Activated CD4-positive, alpha-beta T cell treated with anti-CD3 and anti-CD28 coated beads for 48 hours (primary cell): Measurements from ENCODE around the gene HTRA2.
"Not testable (repeated sequence)": the region's sequence is repeated elsewhere in the genome, so short reads cannot be mapped to it uniquely, and the experiment has no call there.

Source experiments
- DNase-seq: peaks from one replicate; pipeline ENCODE4 v3.0.0-alpha.2; 2020

HTRA2 gene

GRCh38 chr2:74529357-74530238 is at the start of gene HTRA2, which contains the start of gene AUP1:
Gene HTRA2, plus strand, starts transcription at chr2:74529933. Its CDS starts 74 bp downstream, at chr2:74530007.
Gene AUP1, minus strand, starts transcription at chr2:74529706. Its CDS starts 77 bp downstream, at chr2:74529629.
- DNase-seq = peak; percentile 97

- no peak for DNase-seq
Measured at GRCh38 chr2:74481431-74481830, 48.3 kb upstream of the HTRA2 start.

- DNase-seq = peak; percentile 70
Measured at GRCh38 chr2:74481961-74482800, 47.6 kb upstream of the HTRA2 start.

DNA sequence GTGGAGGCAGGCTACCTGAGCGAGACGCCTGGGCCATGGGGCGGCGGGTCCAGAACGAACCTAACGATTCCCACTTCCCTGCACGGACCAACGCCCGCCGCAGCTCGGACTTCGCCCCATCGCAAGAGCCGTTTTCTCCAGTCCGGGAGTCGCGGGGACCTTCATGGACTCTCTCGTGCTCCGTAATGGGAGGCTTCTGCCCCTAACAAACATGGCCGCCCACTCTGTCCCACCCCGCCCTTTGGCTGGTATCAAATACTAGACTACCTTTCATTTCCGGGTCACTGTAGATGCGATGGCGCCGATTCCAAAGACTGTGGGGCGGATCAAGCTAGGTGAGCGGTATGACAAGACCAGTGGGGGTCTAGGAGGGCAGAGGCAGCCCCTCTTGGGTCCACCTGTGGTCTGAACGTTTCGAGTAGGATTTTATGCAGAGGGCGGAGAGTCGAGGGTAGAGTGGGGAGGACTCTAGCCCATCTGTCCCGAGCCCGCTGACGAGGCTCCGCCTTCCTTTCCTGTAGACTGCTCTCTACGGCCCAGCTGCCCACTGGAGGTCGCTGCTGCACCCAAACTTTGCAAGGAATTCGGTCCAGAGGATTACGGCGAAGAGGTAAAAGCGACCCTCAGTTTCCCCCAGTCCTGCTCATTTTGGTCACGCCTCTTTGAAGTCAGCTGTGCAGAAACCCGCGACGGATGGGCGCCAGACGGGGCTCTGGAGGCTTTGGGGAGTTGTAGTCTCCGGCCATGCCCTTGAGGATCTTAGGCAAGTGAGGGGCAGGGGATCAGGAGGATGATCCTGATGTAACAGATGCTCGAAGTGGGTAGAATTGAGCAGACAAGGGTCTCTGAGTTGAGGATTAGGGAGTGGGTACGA is 46.7 kb upstream of the HTRA2 start, which contains the start of the genes CCDC142 and TTC31:
Gene CCDC142 (minus strand): TSS at position 198 of the 874 bp plus-strand sequence. CDS start 161 bp downstream, at position 37.
Gene TTC31 (plus strand): TSS at position 281 of the 874 bp plus-strand sequence. CDS start 15 bp downstream, at position 296.
- DNase-seq = peak; percentile 95

DNA sequence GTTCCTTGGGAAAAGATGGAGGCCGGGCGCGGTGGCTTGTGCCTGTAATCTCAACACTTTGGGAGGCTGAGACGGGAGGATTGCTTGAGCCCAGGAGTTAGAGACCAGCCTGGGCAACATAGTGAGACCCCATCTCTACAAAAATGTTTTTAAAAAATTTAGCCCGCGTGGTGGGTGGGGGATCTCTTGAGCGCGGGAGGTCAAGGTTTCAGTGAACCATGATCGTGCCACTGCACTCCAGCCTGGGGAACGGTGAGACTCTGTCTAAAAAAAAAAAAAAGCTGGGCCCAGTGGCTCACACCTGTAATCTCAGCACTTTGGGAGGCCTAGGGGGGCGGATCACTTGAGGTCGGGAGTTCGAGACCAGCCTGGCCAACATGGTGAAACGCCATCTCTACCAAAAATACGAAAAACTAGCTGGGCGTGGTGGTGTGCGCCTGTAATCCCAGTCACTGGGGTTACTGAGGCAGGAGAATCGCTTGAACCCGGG is 46.0 kb upstream of the HTRA2 start:
- not testable (repeated sequence) for DNase-seq

DNA sequence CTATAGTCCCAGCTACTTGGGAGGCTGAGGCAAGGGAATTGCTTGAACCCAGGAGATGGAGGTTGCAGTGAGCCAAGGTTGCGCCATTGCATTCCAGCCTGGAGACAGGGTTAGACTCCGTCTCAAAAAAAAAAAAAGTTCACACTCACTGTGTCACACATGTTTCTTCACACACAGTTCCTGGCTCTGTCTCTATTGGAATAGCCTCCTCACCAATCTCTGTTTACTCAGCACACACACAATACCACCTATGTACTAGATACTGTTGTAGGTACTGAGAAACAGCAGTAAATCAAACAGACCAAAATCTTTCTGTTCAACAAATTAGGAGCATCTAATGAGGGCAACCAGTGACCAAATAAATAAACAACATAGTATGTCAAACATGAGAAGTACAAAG is 43.6 kb upstream of the HTRA2 start:
- DNase-seq = no peak

GRCh38 chr2:74488643-74489481 is 40.9 kb upstream of the HTRA2 start:
- no peak for DNase-seq

- no peak for DNase-seq
Measured at GRCh38 chr2:74489906-74490305, 39.8 kb upstream of the HTRA2 start.

DNA sequence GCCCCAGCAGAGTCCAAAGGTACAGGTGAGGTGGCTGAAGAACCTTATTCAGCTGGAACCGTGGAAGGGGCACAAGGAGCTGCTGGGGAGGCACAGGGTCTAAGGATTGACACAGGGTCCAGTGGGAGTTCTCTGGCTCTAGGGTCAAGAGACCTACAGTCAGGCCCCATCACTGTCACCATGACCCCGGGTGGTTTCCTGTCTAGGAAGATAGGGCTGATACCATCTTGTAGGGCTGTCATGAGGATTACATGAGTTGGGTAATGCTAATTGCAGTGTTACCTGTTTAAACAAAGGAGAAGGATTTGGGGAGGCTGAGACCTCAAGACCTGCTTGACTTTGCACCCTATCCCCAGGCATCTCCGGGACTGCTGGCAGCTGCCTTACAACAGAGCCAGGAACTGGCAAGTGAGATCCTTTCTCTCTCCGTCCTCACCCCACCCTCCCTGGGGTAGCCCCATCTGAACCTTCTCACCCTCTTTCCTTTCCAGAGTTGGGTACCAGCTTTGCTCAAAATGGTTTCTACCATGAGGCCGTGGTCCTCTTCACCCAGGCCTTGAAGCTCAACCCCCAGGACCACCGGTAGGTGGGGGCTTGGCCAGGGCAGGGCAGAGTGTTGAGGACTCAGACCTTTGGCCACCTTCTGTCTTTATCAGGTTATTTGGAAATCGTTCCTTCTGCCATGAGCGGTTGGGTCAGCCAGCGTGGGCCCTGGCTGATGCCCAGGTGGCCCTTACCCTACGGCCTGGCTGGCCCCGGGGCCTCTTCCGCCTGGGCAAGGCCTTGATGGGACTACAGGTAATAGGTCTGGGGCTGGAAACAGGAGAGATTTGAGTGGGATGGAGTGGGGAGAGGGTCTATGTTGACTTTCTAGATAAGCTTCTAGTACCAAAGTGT is 37.8 kb upstream of the HTRA2 start:
- DNase-seq = no peak

DNA sequence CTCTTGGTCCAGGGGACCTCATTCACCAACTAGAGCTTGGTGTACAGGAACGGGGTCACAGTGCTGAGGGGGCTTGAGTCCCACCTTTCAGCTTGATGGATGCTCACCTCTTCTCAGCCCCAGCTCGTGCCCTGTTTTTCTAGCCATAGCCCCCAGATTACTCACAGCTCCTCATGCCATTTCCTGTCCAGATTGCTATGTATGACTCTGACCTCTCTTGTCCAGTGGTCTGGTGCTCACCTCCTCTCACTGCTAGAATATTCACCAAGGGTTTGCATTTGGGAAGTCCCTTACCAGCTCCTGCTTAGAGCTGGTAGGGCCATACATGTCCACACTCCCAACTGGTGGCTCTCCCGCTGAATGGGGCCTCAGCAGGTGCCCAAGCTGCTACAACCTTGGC is 36.2 kb upstream of the HTRA2 start:
- no peak for DNase-seq

DNA sequence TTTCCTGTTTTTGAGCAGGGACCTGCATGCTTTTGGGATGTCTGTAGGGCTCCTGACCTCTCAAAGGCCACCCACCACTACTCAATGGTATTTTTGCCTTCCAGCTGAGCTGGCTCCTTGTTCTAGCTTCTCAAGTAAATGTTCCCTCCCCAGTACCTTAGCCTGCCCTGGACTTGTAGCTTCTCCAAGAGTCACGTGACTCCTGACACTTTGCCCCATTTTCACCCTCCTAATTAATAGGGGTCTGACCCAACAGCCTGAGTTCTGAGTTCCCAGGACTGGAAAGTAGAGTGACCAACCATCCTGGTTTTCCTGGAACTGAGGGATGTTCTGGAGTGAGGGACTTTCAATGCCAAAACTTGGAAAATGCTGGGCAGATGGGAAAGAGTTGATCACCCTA is 34.3 kb upstream of the HTRA2 start:
- DNase-seq = no peak

DNA sequence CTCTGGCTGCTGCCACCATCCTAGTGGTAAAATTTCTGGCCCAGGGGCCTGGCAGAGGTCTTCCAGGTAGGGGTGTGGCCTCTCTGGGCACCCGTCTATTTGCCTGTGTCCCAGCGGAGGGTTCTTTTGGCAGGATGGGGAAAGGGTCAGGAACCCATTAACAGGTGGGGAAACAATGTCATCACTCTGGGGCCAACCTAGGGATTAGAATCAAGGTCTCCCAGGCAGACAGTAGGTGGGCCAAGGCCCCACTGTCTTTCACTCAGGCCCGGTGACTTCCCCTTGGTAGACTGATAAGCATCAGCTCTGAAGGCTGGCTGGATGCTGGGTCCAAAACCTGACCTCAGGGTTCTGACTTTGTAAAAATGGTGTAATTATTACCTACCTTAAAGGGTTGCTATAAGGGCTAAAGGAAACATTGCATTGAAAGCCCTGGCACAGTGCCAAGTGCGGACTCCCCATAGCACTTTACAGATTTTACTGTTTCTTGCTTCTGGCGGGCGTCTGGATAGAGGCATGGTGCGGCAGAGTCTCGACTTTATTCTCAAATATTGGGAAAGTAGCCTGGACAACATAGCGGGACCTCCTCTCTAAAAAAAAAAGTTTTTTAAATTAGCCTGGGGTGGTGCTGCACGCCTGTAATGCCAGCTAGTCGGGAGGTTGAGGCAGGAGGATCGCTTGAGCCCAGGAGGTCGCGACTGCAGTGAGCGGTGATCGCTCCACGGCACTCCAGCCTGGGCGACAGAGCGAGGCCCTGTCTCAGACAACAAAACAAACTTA is 32.5 kb upstream of the HTRA2 start:
- no peak for DNase-seq

GRCh38 chr2:74497777-74498499 is 31.8 kb upstream of the HTRA2 start:
- peak; percentile 42 for DNase-seq

DNA sequence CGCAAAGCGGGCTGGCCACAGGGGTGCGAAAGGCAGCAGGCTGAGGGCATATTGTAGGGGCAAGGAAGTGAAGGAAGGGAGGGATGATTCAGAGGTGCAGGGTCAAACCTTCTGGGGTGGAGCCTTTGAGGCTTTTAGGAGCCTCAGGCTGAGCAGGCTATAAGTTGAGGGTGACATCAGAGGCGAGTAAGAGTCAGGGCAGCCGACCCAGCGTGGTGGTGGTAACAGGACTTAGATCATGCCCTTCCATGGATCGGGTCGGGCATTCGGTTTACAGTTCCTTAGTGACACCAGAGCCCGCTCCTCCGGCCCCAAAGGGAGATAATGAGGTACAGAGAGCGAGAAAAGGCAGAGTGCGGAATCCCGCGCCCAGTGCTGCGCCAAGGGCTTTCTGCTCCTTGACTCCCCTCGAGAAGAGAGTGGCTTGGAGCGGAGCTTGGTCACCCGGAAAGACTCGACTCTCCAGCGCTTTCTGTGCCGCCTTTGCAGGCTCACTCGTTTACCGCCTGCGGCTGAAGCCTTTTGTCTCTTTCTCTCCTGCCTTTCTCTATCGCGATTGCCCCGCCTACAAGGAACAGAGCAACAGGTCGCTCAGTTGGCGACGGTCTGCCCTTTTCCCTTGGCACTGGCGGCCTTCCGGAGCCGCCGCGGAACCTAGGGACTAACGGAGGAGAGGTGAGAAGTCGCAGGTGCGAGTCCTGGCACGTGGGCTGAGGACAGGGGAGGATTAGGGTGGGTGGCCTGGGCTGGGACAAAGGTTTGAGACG is 31.1 kb upstream of the HTRA2 start:
- DNase-seq = peak; percentile 51

DNA sequence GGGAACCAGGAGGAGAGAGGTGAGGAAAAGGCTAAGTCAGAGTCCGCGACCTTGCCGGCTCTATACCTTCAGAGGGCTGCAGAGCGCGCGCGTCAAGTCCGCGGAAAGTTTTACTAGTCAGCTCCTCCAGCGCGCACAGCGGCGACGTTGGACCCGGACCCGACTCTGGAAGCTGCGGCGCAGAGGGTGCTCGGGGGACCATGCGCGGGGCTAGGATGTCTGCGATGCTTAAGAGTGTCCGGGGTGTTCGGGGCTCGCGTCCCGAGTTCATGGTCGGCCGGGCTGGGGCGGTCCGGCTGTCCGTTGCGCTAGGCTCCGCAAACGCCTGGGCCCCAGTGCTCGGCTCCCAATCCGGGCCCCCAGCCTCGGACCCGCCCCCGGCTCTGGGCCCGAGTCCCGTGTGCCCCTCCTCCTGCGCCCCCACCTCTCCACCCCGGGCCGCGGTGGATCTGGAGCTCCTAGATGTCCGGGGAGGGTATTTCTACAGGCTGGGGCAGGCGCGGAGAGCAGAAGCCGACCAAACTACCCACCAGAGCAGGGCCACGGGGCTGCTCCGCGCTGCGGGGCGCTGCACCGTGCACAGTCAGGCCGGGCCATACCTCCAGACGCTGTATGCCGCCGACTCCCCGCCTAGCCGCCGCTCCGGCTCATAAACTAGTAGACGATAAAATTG is 30.3 kb upstream of the HTRA2 start, which contains the start of gene LBX2:
Gene LBX2 (minus strand): TSS at position 337 of the 673 bp plus-strand sequence. CDS start 66 bp downstream, at position 271.
- DNase-seq = peak; percentile 66

DNA sequence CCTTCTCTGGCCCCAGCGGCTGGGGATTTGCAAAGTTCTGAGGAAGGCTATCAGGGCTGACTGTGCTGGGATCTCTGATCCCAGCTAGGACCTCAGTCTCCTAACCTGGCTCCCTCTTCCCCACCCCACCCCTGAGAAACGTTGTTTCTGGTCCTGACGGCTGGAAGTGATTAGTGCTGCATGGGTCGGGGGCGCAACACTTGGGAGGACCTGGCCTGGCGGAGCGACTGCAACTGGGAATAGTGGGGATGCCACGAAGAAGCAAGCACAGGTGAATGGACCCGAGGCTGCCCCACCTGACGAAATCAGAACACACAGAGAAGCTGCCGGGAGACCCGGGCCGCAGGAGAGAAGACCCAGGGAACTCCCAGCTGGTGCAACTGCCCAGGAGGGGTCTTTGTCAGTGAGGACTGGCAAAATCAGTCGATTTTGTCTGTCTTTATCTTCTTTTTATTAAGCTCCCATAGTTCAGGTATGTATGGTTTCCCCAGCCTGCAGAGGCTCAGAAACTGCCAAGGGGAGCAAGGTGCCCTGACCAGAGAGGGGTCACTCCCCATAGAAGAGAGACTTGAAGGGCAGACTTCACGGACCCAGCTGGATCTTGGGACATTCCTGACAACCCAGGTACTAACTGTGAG is 29.7 kb upstream of the HTRA2 start:
- no peak for DNase-seq

DNA sequence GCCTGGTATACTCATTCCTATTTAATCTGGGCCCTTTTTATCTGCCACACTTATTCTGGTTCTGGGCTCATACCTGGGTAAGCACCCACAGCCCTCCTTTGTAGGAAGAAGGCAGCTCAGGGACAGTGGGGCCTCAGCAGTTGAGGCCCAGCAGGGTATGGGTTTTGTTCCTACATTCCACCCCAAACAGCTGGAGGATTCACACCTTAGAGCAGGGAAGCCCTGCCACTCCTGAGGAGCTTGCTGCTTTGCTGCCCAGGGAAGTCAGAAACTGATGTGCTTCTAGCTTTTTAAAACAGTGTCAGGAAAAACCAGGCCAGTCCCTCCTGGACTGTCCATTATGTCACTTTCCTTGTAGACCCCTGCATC is 29.2 kb upstream of the HTRA2 start:
- no peak for DNase-seq
